PC-3 (cell line): ENCODE data around the gene PEX5L. TPM values are rescaled to one million over a fixed set of nuclear protein-coding genes. Genes with fewer than 3 reads are reported as not detected.
"Not testable (repeated sequence)": the region's sequence is repeated elsewhere in the genome, so short reads cannot be mapped to it uniquely, and the experiment has no call there.

ENCODE experiments used
- ATAC-seq: fragments of 200-7000 bp; cut with Tn5 transposase; 2 replicates; pipeline ENCODE4 v1.9.1; 2020; ENCODE audit warnings: mild to moderate bottlenecking, moderate library complexity
- BruUV-seq: library from RNA; stranded (reverse); fragments of 400-500 nt; replicated peaks from 2 replicates; lab custom pipeline; 2021; lab: Mats Ljungman, UMichigan
- CTCF ChIA-PET: fragments of 300-600 bp; sonication (Branson Sonifier 250); formaldehyde crosslinking; loops from one replicate; lab custom pipeline; 2022; ENCODE audit warnings: antibody characterized with exemption; lab: Charles Lee
- POLR2A ChIA-PET: fragments of 300-600 bp; sonication (Branson Sonifier 250); formaldehyde crosslinking; loops from one replicate; lab custom pipeline; 2022; ENCODE audit warnings: antibody characterized with exemption; ENCODE audit not compliant: unreplicated experiment; lab: Charles Lee
- DNase-seq: peaks from one replicate; pipeline ENCODE4 v3.0.0-alpha.2; 2015
- H2AFZ ChIP-seq: fragments of 300-600 bp; sonication (generic); 2 replicates; pipeline ENCODE4 v1.6.0; 2016; ENCODE audit warnings: antibody characterized with exemption, low read length
- H3F3A ChIP-seq: fragments of 300-600 bp; sonication (generic); one replicate; pipeline ENCODE4 v1.6.0; 2017; ENCODE audit warnings: antibody characterized with exemption, low read length, control low read depth, mild to moderate bottlenecking; ENCODE audit not compliant: unreplicated experiment
- H3K27ac ChIP-seq: fragments of 300-600 bp; sonication (generic); 2 replicates; pipeline ENCODE4 v1.5.1; 2016; ENCODE audit warnings: mild to moderate bottlenecking, low read length
- H3K27me3 ChIP-seq: fragments of 300-600 bp; sonication (generic); 2 replicates; pipeline ENCODE4 v1.6.1; 2016; ENCODE audit warnings: low read length, mixed read lengths
- H3K36me3 ChIP-seq: fragments of 300-600 bp; sonication (generic); 2 replicates; pipeline ENCODE4 v1.6.1; 2016; ENCODE audit warnings: low read depth, mixed run types, low read length, mixed read lengths
- H3K4me1 ChIP-seq: fragments of 300-600 bp; sonication (generic); 2 replicates; pipeline ENCODE4 v1.5.1; 2016; ENCODE audit warnings: low read length; ENCODE audit not compliant: insufficient read depth
- H3K4me2 ChIP-seq: fragments of 300-600 bp; sonication (generic); 2 replicates; pipeline ENCODE4 v1.6.0; 2016; ENCODE audit warnings: low read length
- H3K4me3 ChIP-seq: fragments of 300-600 bp; sonication (generic); 2 replicates; pipeline ENCODE4 v1.5.1; 2016; ENCODE audit warnings: mild to moderate bottlenecking, low read length, mixed read lengths
- H3K79me2 ChIP-seq: fragments of 300-600 bp; sonication (generic); 2 replicates; pipeline ENCODE4 v1.6.1; 2017; ENCODE audit warnings: low read length, mixed read lengths
- H3K9ac ChIP-seq: fragments of 300-600 bp; sonication (generic); 2 replicates; pipeline ENCODE4 v1.6.0; 2016; ENCODE audit warnings: mild to moderate bottlenecking, low read length
- H3K9me2 ChIP-seq: fragments of 300-600 bp; sonication (generic); replicated peaks from 2 replicates; pipeline ENCODE4 v1.6.1; 2016; ENCODE audit warnings: mixed run types, low read length, mixed read lengths
- H3K9me3 ChIP-seq: fragments of 300-600 bp; sonication (generic); 2 replicates; pipeline ENCODE4 v1.6.1; 2016; ENCODE audit warnings: low read length, mixed read lengths
- H4K20me1 ChIP-seq: fragments of 300-600 bp; sonication (generic); 2 replicates; pipeline ENCODE4 v1.6.1; 2016; ENCODE audit warnings: low read length, mixed read lengths
- EZH2 ChIP-seq: fragments of 300-600 bp; sonication (generic); IDR thresholded peaks from one replicate; pipeline ENCODE4 v1.6.1; 2017; ENCODE audit warnings: antibody characterized with exemption, mild to moderate bottlenecking, low read length; ENCODE audit not compliant: unreplicated experiment
- EZH2phosphoT487 ChIP-seq: fragments of 300-600 bp; sonication (generic); IDR thresholded peaks from 2 replicates; pipeline ENCODE4 v1.6.1; 2018; ENCODE audit warnings: mild to moderate bottlenecking, antibody characterized with exemption, low read length, borderline replicate concordance
- intact Hi-C: fragments of 100-400 bp; cut with micrococcal nuclease; formaldehyde crosslinking; loops from 2 replicates; pipeline ENCODE4 v1.9.0; 2023
- total RNA-seq: library from RNA; depleted of rRNA; stranded (reverse); fragments of >200 nt; gene quantifications from 2 replicates; pipeline ENCODE4 v1.2.3, GENCODE V29; 2014
- TF ChIP-seq, protein P1 (sequence below): fragments of 300-600 bp; sonication (generic); conservative IDR thresholded peaks from 2 replicates; pipeline ENCODE4 v1.5.1; 2017; ENCODE audit warnings: antibody characterized with exemption, low read depth, mild to moderate bottlenecking, low read length

PEX5L gene
- total RNA-seq, 1 experiment from 2014 or later = 0.69 TPM

GRCh38 chr3:180059356-180059755, 22.6 kb upstream of the PEX5L start:
- ATAC-seq = peak; percentile 70
- Histone ChIP-seq H3K9ac (no peak overlapping the region), H3K27me3 (no peaks in the 10 kb centered on the region), H3K79me2 (no peaks in the 10 kb centered on the region), H3K27ac (no peak overlapping the region), H3K9me3 (no peaks in the 10 kb centered on the region), H3K4me2 (no peak overlapping the region), H3K9me2 (no peaks in the 10 kb centered on the region), H3K4me3 (no peak overlapping the region), H2AFZ (no peak overlapping the region), H3K4me1 (peaks cover 11% of the 10 kb centered on the region), H4K20me1 (no peaks in the 10 kb centered on the region), H3F3A (no peaks in the 10 kb centered on the region), H3K36me3 (no peaks in the 10 kb centered on the region)
- ChIA-PET POLR2A (no interaction called here), CTCF (no interaction called here)
- intact Hi-C loops = loop anchor here (5.0 kb wide), 1 partner anchor 543 kb away; the partner anchor contains the start of gene TTC14
- peak; percentile 61 for DNase-seq
- TF ChIP-seq, protein P1, sequence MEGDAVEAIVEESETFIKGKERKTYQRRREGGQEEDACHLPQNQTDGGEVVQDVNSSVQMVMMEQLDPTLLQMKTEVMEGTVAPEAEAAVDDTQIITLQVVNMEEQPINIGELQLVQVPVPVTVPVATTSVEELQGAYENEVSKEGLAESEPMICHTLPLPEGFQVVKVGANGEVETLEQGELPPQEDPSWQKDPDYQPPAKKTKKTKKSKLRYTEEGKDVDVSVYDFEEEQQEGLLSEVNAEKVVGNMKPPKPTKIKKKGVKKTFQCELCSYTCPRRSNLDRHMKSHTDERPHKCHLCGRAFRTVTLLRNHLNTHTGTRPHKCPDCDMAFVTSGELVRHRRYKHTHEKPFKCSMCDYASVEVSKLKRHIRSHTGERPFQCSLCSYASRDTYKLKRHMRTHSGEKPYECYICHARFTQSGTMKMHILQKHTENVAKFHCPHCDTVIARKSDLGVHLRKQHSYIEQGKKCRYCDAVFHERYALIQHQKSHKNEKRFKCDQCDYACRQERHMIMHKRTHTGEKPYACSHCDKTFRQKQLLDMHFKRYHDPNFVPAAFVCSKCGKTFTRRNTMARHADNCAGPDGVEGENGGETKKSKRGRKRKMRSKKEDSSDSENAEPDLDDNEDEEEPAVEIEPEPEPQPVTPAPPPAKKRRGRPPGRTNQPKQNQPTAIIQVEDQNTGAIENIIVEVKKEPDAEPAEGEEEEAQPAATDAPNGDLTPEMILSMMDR = no peak
- no peak for TF ChIP-seq EZH2
- TF ChIP-seq EZH2phosphoT487 = no peak
- BruUV-seq = no TSS peak

- Histone ChIP-seq H3K36me3 (no peaks in the 10 kb centered on the region), H3K27ac (no peak overlapping the region), H3K27me3 (no peaks in the 10 kb centered on the region), H4K20me1 (no peaks in the 10 kb centered on the region), H3K4me1 (no peaks in the 10 kb centered on the region), H3K9ac (no peak overlapping the region), H3K79me2 (no peaks in the 10 kb centered on the region), H2AFZ (no peak overlapping the region), H3K9me3 (no peaks in the 10 kb centered on the region), H3F3A (no peaks in the 10 kb centered on the region), H3K4me3 (no peak overlapping the region), H3K9me2 (no peaks in the 10 kb centered on the region), H3K4me2 (no peak overlapping the region)
- DNase-seq (no peak), ATAC-seq (no peak)
- no TSS peak for BruUV-seq
- TF ChIP-seq EZH2phosphoT487 (no peak), EZH2 (no peak)
- TF ChIP-seq, protein P1 = no peak
- CTCF ChIA-PET = interaction anchor here (0.9 kb wide), 1 partner anchor 537 kb away, joined by 3 read pairs; no protein-coding TSS in a partner anchor
- intact Hi-C loops = loop anchor here (5.0 kb wide), 1 partner anchor 544 kb away; the partner anchor contains the start of gene TTC14
- POLR2A ChIA-PET = no interaction called here
Observed at GRCh38 chr3:180058238-180058637, 21.5 kb upstream of the PEX5L start.

- peak; percentile 13; the same call in 1 of the 2 replicates for ATAC-seq
- DNase-seq, POLR2A ChIA-PET: not testable (repeated sequence)
Observed at GRCh38 chr3:180055656-180056055, 18.9 kb upstream of the PEX5L start.

More at GRCh38 chr3:180055656-180056055, 18.9 kb upstream of the PEX5L start:
- H3K4me2 ChIP-seq, H3K9me2 ChIP-seq, H3F3A ChIP-seq, H3K36me3 ChIP-seq, H3K27me3 ChIP-seq, H3K4me3 ChIP-seq, H2AFZ ChIP-seq, H3K4me1 ChIP-seq, H3K9ac ChIP-seq, H3K79me2 ChIP-seq, H3K27ac ChIP-seq, H4K20me1 ChIP-seq, CTCF ChIA-PET, H3K9me3 ChIP-seq, BruUV-seq: not testable (repeated sequence)
- intact Hi-C loops = loop anchor here (5.0 kb wide), 1 partner anchor 547 kb away; the partner anchor contains the start of gene TTC14
